ENCODE data around the gene MESD.

MESD gene

DNA sequence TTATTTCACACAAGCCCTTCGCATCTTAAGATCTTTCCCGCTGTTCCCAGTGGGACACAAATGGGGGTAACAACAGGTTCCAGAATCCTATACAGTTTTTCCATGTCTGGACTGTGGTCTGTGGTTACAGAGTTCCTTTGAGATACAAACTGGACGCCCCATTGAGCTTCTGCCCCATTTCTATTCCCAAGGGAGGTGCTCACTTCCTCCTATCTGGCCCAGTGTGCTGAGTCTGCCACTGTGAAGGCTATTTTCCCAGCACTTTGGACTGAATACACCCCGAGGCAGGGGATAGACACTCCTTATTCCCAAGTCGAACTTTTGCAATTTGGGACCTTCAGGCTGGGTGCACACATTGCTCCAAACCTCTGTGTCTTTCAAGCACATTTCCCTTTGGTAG is 44.0 kb downstream of the MESD start:
- H3K27ac ChIP-seq = no peak overlapping the region
- TF ChIP-seq, protein P1, sequence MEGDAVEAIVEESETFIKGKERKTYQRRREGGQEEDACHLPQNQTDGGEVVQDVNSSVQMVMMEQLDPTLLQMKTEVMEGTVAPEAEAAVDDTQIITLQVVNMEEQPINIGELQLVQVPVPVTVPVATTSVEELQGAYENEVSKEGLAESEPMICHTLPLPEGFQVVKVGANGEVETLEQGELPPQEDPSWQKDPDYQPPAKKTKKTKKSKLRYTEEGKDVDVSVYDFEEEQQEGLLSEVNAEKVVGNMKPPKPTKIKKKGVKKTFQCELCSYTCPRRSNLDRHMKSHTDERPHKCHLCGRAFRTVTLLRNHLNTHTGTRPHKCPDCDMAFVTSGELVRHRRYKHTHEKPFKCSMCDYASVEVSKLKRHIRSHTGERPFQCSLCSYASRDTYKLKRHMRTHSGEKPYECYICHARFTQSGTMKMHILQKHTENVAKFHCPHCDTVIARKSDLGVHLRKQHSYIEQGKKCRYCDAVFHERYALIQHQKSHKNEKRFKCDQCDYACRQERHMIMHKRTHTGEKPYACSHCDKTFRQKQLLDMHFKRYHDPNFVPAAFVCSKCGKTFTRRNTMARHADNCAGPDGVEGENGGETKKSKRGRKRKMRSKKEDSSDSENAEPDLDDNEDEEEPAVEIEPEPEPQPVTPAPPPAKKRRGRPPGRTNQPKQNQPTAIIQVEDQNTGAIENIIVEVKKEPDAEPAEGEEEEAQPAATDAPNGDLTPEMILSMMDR (IDR thresholded peaks at IDR 0.05) = no peak
- TF ChIP-seq ZFX (IDR thresholded peaks at IDR 0.05; ENCODE audit: borderline replicate concordance) = no peak

DNA sequence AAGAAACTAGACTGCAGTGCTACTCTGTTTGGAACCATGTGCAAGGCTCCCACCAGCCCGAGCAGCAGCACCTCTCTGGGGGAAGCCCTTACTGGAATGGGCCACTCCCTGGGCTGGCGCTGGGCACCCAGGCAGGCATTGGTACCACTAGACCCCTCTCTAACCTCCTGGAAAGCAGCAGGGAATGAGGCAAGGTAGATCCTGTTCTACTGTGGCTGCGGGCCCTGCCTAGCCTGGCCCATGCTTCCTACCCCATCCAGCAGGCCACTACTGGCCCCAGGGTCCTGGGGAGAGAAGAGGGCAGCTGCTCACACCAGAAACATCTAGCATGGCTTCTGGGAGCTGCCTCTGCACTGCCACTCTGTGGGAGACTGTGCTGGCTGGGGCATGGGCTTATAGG is 44.8 kb downstream of the MESD start:
- no peak overlapping the region for H3K27ac ChIP-seq
- TF ChIP-seq, protein P1 (IDR thresholded peaks at IDR 0.05) = no peak
- no peak for TF ChIP-seq ZFX (IDR thresholded peaks at IDR 0.05; ENCODE audit: borderline replicate concordance)

DNA sequence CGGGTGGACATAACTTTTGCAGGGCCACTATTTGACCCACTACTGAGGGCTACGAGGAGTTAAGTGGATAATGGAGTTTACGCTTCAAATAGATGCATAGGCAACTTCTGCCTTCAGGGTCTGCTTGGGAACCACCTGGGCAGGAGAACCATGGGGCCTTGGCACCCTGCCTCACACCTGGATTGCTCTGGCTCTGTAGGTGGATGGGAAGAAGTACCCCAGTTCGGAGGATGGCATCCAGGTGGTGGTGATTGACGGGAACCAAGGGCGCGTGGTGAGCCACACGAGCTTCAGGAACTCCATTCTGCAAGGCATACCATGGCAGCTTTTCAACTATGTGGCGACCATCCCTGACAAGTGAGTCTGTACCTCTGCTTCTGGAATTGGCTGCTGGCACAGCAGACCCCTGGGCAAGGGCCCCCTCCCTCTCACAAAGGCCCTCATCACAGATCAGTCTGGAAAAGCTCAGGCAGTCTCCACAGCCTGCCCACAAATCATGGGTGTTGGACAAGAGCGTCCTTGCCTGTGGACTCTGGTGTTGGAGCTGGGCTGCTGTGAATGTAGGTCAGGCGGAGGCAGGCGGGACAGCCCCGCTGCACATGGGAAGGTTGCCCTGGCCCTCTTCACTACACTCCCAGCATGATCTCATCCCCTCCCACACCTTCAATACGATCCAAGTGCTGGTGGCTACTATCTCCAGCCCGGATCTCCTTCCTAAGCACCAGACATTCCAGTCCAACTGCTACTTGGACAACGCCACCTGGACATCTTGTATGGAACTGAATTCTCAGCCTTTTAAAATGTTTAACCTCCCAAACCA is 46.7 kb downstream of the MESD start:
- H3K27ac ChIP-seq = no peak overlapping the region
- no peak for TF ChIP-seq ZFX (IDR thresholded peaks at IDR 0.05; ENCODE audit: borderline replicate concordance)
- TF ChIP-seq, protein P1 (IDR thresholded peaks at IDR 0.05) = no peak

DNA sequence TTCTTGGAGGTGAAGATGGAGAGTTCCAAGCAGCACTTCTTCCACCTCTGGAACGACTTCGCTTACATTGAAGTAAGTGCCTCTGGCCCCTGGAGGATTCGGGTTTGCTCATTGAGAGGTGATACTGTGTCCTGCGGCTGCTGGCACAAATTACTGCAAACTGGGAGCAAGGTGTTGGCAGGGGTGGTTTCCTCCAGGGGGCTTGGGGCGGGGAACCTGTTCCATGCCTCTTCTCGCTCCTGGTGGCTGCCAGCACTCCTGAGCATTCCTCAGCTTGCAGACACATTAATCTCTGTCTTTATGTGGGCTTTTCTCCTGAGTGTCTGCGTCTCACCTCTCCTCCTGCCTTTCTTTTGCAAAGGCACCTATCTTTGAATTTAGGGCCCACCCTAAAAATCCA is 47.4 kb downstream of the MESD start:
- TF ChIP-seq, protein P1 (IDR thresholded peaks at IDR 0.05) = no peak
- no peak for TF ChIP-seq ZFX (IDR thresholded peaks at IDR 0.05; ENCODE audit: borderline replicate concordance)
- H3K27ac ChIP-seq = no peak overlapping the region

DNA sequence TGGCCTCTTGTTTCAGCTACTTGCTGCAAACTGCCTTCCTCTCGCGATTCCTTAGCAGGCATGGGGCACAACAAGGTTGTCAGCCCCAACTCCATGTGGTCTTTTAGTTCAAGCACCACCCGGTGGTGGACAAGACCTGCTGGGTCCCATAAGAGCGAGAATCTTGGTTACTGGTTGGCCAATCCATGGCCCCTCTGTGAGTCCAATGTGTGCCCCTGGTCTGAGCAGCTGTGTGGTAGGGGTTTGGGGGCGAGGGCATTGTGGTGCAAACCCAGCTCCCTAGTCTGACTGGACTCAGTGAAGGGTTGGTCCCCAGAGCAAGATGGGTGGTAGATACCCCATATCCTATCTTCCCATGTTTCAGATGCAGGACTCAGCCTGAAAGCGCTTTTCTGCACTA is 48.8 kb downstream of the MESD start:
- TF ChIP-seq, protein P1 (IDR thresholded peaks at IDR 0.05) = no peak
- TF ChIP-seq ZFX (IDR thresholded peaks at IDR 0.05; ENCODE audit: borderline replicate concordance) = no peak
- H3K27ac ChIP-seq = no peak overlapping the region

DNA sequence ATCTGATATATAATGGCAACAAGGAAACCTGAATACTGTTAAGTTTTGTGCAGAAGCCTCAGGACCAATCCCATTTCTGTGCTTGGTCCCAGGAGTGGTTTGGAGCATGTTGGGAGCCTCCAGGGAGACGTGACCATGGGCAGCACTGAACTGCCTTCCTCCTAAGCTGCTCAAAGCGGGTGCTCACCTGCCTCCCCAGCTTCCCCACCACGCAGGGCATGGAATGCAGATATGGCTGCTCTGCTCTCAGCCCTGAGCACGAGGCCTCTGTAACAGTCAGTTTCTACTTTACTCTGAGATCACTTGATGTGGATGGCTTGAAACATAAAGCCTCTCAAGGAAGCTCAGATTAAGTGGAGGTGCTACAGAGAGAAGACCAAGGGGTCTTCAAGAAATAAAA is 49.3 kb downstream of the MESD start:
- no peak overlapping the region for H3K27ac ChIP-seq
- TF ChIP-seq ZFX (IDR thresholded peaks at IDR 0.05; ENCODE audit: borderline replicate concordance) = no peak
- TF ChIP-seq, protein P1 (IDR thresholded peaks at IDR 0.05) = no peak

DNA sequence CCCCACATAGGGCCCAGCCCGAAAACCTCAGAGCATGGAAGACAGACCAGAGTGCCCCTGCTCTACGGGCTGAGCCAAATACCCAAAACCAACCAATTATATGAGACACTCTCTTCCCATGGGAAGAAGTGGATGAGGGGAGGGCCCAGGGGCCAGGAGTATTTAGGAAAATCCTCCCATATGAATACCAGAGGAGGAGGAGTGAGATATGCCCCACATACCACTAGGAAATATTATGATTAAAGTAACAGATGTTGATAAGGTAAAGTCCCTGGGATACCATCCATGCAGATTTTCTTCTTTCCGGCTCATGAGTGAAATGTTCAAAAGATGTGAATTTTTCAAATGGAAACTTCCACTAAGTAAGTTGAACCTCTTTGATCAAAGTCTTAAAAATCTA is 50.4 kb downstream of the MESD start:
- TF ChIP-seq ZFX (IDR thresholded peaks at IDR 0.05; ENCODE audit: borderline replicate concordance) = no peak
- TF ChIP-seq, protein P1 (IDR thresholded peaks at IDR 0.05) = no peak
- no peak overlapping the region for H3K27ac ChIP-seq
